SIG-M5 (cell line): ENCODE data around the gene ALDH1A3.

ENCODE experiments used
- DNase-seq: peaks from one replicate; lab custom pipeline; 2025; lab: John Stamatoyannopoulos, UW

ALDH1A3 gene

DNA sequence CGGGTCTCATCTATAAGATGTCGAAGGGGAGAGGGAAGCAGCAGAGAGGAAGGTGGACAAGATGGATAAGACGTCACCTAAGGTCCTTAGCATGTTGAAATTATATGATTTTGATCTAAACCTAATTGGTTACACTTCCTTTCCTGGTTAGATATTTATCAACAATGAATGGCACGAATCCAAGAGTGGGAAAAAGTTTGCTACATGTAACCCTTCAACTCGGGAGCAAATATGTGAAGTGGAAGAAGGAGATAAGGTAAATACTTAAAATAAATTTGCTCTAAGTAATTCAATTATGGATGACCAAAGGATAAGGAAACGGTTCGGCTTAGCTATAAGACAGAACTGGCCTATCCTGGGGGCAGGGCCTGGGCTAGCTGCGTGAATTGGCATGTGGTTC, 5.5 kb downstream of the ALDH1A3 start:
- DNase-seq: no peak

DNA sequence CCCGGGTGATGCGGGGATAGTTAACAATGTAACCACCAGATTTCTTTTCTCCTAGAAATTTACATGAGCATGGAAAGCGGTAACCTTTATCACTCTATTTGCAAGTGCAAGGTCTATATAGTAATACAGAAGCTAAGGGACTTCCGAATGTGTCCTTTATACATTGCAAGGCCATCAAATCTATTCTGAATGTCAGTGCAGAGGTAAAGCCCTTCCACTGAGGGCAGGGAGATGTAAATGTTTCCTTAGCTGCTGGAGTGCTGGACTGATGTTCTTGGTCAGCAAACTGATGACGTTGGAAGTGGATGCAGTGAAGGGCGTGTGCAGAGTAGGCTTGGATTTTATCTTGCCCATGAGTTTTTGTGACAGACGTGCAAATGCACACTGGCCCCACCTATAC, 6.2 kb downstream of the ALDH1A3 start:
- DNase-seq: no peak

DNA sequence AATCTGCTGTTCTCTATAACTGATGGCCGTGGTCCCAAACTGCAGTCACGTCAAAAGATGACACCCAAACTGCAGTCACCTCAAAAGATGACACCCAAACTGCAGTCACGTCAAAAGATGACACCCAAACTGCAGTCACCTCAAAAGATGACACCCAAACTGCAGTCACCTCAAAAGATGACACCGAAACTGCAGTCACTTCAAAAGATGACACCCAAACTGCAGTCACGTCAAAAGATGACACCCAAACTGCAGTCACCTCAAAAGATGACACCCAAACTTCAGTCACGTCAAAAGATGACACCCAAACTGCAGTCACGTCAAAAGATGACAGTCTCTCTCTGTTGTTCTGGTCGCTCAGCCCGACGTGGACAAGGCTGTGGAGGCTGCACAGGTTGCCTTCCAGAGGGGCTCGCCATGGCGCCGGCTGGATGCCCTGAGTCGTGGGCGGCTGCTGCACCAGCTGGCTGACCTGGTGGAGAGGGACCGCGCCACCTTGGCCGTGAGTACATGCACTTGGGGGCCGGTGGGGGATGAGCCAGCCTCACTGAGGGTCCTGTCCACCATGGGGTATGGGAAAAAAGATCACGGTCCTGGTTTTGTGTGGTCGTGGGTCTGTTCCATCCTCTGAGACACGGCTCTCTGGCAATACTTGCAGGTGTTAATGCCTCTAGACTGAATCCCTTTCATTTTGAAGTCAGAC, 7.7 kb downstream of the ALDH1A3 start:
- DNase-seq: no peak

DNA sequence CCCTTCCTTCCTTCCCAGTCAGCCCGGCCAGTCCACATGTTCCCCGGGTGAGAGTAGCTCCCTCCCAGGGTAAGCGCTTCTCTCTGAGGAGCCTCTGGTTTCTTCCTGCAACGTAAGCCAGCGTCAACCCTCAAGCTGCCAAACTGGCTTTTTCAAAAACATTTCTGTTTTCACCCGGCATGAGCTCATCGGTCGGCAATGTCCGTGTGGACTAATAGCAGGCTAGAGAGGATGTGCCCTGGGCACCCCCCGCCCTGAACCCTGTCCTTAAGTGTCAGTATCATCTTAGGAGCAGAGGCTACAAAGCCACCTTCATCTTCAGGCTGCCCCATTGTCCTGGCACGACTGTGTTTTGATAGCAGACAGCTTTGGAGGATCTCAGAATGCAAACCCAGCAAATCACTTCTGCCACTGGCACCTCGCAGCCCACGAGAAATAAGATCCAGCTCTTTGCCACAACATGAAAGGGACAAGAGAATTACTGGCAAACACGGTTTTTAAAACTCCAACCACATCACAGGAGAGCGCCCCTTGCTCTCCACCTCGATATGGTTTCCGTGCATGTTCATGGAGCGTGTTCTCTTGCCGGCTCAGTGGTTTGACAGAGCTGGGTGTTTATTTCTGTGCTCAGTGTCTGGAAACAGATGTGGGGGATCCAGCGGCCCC, 9.9 kb downstream of the ALDH1A3 start:
- DNase-seq: no peak

DNA sequence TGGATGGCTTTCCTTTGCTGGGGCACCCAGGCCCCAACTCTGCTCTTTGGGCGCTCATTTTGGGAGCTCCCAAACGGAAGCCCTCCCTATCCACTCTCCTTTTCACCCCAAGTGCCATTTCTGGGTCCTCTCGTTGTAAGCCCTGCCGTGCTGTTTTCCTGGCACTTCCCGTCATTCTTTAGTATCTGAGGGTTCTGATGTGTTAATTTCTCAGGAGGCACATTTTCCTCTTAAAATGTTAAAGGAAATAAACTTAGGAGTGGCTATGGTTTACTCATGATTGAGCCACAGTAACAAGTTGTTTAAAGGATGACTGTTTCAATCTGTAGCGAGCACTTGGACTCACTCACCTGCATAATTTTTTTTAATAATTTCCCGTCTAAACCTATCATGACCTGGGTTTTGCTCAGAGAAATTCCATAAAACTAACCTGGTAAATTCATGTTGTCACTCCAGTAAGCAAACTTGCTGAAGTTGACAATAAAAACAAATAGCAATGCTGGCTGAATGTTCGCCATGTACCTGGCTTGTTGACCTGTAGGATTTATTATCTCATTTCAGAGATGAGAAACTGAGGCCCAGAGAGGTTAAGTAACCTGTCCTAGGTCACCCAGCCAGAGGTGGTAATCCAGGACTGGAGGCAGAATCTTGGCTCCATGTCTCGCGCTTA, 10.6 kb downstream of the ALDH1A3 start:
- no peak for DNase-seq

DNA sequence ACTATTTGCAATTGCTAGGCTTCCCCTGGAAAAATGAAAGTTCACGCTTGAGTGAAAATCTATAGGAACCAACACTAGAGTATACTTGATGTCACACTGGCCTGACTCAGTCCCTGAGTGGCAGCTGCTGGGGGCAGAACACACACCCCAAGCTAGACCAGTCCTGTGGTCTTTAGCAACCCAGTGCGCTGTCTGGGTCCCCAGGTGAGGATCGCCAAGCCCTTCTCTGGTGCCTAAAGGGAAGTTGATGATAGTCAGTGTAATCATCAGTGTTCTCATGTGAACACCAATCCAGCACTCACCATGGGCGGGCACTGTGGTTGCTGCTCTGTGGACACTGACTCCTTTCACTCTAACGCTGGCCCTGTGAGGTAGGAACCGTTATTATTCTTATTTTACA, 11.2 kb downstream of the ALDH1A3 start:
- DNase-seq: no peak

DNA sequence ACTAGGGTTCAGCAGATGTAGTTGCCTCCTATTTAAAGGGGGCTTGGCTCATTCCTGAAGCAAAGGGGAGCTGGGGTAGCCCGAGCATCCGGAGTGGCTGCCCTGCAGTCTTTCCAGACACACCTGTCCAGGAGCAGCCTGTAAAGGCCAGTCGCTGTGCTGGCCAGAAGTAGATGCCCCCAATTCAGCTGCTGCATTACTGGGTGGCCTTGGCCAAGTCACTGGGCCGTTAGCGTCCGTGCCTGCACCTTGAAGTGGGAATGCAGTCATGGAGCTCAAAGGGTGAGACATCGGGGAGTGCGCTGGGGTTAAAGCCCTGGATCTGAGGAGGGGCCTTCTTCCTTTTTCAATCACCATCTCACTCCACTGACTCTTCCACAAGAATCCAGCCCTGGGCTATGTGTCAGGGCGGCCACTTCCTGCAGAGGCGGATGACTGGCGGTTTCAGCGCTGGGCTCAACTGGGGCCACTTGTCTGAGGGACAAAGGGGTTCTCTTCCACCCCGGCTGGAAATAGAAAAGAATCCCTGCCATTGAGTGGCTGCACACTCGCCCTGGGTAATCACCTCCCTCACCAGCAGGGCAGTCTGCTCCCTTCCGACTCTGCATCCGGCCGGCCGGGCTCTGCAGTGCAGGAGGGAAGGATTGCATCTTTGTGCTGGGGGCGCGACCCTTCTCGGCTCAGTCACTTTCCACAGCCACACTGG, 11.8 kb downstream of the ALDH1A3 start:
- no peak for DNase-seq

DNA sequence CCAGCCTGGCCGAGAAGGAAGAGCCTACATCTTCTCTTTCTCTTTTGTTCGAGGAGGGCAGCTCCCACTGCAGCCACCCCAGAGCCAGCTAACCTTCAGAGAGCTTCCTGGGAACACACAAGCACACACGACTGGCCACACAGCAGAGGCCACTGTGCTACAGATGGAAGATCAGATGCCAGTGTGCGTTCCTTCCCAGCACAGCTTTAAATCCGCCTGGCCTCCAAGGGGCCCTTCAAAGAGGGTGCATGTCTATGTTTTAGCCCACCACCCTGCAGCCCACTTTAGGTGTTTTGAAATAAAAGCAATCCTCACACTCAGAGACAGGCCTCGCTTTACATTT, 12.4 kb downstream of the ALDH1A3 start:
- no peak for DNase-seq

DNA sequence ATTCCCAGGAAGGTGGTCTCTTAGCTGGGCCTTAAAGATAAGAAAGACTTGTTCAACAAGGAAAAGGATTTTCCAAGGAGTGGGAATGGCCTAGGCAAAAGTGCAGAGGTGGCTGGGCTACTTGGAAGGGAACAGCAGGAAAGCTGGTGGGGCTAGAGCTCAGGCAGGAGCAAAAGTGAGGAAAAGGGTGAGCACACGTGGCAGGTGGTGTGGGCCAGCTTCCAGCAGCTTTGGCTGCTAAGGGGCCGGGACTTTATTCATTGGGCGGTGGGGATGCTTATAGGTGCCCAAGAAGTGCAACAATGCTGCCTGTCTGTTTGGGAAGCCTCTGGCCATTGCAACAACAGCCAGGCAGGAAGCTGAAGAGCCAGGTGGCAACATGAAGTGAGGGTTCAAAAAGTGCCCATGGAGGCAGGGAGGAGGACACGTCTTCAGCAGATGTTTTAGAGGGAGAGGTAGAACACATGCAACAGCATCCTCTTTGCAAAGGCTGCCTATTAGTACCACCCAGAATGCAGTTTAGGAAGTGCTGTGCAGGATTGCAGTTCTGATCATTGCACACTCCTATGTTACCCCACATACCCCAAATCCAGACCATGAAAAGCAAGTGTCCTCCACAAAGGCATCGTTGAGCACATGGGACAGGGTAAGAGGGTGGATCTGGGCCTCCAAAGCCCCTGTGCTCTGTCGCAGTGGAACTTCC, 13.8 kb downstream of the ALDH1A3 start:
- DNase-seq: no peak

DNA sequence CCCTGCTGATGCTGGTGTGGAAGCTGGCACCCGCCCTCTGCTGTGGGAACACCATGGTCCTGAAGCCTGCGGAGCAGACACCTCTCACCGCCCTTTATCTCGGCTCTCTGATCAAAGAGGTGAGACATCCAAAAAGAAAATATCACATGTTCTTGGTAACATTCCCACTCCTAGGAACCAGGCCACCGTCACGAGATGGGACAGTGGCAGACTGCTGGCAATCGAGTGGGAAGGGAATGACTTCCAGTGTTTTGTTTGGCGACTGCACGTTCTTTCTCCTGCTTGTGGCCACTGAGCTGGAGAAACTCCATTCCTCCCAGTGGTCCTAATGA, 14.3 kb downstream of the ALDH1A3 start:
- DNase-seq: no peak

DNA sequence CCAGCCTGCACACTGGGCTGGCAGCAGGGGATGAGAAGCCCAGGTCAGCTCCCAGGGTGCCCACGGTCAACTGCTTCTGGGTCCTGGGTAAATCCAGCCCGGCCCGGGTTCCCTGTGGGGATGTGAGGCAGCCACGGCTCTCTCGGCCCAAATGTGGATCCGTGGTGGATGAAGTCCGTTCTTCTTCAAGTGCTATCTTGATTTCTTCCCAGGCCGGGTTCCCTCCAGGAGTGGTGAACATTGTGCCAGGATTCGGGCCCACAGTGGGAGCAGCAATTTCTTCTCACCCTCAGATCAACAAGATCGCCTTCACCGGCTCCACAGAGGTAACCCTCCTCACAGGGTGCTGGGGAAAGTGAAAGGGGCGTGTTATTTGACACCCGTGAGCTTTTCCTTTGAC, 16.1 kb downstream of the ALDH1A3 start:
- no peak for DNase-seq

DNA sequence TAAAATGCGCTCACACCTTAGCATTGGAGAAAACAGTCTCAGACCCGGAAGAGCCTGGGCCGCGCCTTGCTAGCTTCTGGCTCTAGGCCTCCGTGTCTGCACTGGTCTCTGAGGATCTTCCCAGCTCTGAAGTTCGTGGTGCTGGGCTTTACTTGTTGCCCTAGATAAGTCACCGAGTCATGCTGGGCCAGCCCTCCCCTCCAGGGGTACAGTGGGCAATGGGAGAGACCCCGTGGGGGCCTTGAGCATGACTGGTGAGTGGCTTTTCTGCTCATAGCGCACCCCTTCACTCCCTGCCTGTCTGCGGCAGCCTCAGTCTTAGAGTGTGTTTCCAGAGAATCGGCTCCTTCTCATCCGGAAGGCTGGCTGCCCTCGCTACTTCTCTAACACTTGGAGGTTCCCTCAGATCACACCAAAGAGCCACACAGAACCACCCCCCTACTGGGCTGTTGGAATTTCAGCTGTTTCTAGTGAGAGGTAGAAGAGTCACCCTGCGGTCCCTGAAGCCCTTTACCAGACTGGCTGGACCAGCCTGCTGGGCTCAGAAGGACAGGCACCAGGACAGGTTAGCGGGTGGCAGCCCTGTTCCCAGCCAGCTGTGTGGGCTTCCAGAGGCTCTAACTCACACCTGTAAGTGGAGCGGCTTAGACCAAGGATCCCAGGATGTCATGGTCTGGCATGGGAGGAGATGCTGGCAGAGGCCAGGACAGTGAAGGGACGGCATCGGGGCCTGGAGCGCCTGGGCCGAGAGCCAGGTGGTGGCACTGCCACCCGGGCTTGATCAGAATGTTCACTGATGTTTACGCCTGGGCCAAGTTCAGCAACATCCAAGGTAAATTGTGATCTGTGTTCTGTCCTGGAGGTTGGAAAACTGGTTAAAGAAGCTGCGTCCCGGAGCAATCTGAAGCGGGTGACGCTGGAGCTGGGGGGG, 17.9 kb downstream of the ALDH1A3 start:
- no peak for DNase-seq

DNA sequence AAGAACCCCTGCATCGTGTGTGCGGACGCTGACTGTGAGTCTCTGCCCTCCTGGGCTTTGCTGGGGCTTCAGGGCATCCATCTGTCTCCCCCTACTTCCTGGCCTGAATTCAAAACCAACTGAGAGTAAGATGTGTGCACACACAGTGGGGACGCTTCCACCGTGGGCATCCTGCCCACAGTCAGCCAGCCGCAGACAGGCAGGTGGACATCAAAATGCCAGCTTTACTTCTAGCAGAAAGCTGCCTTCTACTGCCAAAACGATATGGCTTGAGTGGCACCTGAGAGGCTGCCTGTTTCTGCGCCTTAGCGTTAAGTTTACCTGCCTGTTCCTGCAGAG, 18.5 kb downstream of the ALDH1A3 start:
- no peak for DNase-seq

DNA sequence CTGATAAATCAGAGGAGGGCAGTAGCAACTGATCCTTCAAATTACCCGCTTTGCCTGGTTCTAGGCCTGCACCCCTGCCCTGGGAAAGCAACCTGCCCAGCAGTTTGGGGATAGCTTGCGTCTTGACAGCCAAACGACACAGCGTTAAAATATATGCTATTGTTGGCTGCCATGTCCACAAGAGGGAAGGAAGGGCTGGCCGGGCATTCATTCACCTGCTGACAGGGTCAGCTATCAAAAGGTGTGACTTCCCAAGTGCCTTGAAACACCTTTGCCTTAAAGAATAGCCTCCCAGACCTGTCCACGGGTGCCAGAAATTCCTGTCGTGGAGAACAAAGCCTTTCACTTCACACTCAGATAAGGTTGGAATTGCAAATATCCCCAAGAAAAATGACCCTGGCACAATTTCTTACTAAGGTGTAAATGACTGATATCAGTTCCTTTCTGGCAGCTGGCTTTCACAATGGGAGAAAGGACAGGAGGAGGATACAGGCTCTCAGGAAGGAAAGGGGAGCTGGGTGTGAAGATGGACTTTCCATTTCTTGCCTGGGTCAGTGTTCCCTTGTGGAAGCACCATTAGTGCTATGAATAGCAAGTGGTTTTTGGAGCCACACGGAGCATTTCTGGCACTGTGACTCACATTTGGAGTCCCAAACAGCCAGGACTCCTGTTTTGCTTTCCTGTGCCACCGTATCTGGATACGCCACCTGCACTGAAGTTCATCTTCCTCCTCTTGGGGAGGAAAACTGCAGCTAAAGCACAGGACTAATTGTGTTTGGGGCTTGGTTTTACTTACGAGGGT, 19.2 kb downstream of the ALDH1A3 start:
- DNase-seq: no peak

DNA sequence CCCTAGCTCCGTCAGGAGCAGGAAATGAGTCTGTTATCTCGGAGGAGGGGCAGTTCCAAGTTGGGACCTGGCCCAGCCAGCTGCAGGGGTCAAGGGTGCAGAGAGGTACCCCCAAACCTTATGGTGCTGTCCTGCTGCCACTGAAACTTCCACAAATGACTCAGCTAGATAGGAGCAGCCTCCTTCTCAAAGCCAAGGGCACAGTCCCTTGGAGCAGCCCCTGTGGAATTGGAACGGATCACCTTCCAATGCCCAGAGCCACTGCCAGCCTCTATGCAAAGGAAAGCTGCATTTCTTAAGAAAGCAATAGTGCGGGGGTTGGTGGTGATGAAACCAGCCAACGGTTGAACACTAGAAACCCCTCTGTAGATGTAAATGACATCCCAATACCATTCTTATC, 20.0 kb downstream of the ALDH1A3 start:
- DNase-seq: no peak

DNA sequence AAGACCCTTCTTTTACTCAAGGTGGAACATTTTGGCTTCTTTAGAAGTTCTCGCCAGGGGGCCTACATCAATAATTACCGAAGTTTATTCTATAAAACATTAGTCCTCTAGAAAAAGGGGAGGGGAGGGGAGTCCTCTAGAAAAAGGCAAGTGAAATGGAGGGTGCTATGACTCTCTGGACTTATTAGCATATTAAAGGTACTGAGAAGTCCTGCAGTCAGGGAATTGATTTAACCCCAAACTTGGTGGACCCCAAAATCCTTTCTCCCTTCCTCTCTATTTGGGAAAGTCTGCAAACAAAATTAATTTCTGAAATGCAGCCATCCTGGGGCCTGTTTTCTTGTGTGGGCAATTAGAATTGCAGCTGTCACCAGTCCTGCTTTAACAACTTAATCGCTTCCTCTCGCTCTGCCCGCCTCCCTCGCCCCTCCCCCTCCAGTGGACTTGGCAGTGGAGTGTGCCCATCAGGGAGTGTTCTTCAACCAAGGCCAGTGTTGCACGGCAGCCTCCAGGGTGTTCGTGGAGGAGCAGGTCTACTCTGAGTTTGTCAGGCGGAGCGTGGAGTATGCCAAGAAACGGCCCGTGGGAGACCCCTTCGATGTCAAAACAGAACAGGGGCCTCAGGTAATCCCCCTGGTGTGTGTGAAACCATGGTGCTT, 20.6 kb downstream of the ALDH1A3 start:
- DNase-seq: no peak

DNA sequence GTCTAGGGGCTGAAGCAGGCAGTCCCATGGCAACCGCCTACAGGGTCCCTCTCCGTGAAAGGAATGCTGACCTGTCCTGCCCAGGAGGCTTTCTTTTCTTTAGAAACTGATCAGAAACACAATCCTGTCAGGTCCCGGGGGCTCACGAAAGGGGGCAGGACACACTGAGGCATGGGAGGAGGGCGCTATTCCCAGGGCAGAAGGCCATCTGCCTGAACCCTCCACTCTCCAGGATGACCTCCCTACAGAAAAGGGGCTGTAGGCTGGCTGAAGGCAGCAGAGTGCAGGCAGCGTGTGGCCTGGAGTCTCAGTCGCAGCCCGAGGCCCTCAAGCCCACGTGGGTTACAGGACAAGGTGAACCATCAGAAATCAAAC, 21.2 kb downstream of the ALDH1A3 start:
- no peak for DNase-seq

DNA sequence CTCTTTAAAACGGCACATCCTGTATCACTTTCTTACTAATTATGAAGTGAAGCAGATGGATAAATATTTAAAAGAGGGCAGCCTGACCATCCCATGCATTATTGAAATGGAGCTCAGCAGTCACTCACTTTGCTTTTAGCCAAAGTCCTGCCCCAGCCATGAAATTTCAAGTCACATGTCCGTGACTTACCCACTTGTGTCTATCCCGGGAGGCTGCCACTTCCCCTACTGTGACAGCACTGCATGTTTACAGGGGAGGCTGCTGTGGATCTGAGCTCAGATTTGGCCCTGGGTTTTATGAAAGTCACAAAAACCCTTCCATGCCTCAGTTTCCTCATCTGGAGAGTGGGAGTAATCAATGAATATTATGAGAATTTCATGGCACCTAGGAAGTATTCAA, 21.7 kb downstream of the ALDH1A3 start:
- no peak for DNase-seq

DNA sequence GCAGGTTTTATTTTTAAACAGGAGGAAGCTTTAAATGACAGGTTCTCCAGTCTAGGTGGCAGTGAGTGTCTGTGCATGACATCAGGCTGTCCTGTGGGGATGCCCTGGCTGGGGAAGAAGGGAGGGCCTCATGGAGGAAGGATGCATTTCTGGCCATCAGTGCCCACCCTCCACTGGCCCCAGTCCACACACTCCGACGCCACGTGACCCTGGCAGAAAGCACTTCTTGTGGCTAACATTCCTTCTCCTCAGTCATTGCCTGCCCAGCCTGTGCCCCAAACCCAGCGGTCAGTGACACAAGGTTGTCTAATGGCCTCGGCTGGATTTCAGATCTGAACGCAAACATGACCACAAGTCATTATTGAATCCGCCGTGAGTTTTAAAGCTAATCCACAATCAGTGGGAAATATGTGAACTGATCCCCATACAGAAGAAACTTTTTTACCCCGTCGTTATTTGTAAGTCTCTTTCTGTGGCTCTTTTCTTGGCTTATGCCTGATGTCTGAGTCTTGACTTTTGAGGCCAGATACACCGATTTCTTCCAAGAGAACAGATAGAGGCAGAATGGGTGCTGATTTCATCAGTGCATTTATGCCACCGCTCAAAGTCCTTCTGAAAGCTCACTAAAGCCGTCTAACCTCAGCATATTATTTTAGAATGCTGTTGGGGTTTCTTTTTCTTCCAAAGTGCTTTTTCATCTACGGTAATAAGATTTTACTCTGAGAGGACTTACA, 22.2 kb downstream of the ALDH1A3 start:
- no peak for DNase-seq
